GM18867 (cell line): ENCODE data around the gene PCDH9.
"Not testable (repeated sequence)": the region's sequence is repeated elsewhere in the genome, so short reads cannot be mapped to it uniquely, and the experiment has no call there.

Source experiments
- ATAC-seq: cut with Tn5 transposase; IDR thresholded peaks from one replicate; pipeline ENCODE4 v1.9.1; 2021; ENCODE audit warnings: mild to moderate bottlenecking, moderate library complexity; ENCODE audit not compliant: unreplicated experiment

PCDH9 gene

GRCh38 chr13:66322936-66323335 is 907.2 kb downstream of the PCDH9 start:
- ATAC-seq, result no peak

GRCh38 chr13:66322193-66322740 is 907.9 kb downstream of the PCDH9 start:
- ATAC-seq, result no peak

- no peak for ATAC-seq
These were observed 915.2 kb downstream of the PCDH9 start for GRCh38 chr13:66314911-66315310.

GRCh38 chr13:66313413-66313812 is 916.7 kb downstream of the PCDH9 start:
- ATAC-seq, result no peak

GRCh38 chr13:66312312-66313087 is 917.6 kb downstream of the PCDH9 start:
- no peak for ATAC-seq

- ATAC-seq, result no peak
These were observed 924.0 kb downstream of the PCDH9 start for GRCh38 chr13:66305961-66306617.

DNA sequence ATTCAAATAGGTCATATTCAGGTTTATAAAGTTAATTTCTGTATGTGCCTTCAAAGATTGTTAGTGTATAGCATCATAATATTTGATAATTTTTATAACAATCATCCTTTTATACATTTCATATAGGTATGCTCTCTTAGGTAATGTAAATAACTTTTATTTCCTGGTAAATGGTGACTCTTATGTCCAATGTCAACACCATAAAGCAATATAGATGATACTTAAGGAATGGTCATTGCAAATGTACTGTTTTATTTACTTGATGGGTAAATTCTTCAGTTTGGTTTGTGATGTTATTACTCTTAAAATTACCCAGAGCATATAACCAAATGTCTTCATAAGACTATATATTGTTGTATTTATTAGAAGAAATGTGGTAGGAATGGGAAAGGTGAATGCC is 928.7 kb downstream of the PCDH9 start:
- ATAC-seq, result no peak

GRCh38 chr13:66301006-66301405 is 929.1 kb downstream of the PCDH9 start:
- ATAC-seq, result no peak

DNA sequence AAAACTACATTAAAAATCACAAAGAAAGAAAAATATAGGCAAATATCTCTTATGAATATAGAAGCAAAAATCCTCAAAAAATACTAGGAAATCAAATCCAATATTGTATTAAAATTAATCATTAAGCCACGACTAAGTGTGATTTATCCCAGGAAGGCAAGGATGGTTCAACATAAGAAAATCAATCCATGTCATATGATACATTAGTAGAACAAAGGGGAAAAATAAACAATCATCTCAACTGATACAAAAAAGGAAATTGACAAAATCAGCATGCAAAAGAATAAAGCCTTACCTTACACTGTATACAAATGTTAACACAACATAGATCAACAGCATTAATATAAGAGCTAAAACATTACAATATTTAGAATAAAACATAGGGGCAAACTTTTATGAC is 933.3 kb downstream of the PCDH9 start:
- no peak for ATAC-seq

GRCh38 chr13:66296328-66296727 is 933.8 kb downstream of the PCDH9 start:
- no peak for ATAC-seq

DNA sequence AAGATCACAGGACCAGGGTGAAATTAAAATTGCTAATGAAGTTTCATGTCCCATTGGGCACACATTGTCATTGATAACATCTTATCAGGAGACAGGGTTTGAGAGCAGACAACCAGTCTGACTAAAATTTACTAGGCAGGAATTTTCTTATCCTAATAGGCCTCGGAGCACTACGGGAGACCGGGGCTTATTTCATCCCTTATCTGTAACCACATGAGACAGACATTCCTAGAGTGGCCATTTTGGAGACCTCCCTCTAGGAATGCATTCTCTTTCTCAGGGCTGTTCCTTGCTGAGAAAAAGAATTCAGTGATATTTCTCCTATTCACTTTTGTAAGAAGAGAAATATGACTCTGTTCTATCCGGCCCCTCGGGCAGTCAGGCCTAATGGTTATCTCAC is 943.3 kb downstream of the PCDH9 start:
- ATAC-seq, result not testable (repeated sequence)

- ATAC-seq, result no peak
These were observed 954.7 kb downstream of the PCDH9 start for GRCh38 chr13:66275416-66275815.

- no peak for ATAC-seq
These were observed 957.1 kb downstream of the PCDH9 start for GRCh38 chr13:66273011-66273410.

GRCh38 chr13:66266761-66267160 is 963.4 kb downstream of the PCDH9 start:
- ATAC-seq, result no peak

DNA sequence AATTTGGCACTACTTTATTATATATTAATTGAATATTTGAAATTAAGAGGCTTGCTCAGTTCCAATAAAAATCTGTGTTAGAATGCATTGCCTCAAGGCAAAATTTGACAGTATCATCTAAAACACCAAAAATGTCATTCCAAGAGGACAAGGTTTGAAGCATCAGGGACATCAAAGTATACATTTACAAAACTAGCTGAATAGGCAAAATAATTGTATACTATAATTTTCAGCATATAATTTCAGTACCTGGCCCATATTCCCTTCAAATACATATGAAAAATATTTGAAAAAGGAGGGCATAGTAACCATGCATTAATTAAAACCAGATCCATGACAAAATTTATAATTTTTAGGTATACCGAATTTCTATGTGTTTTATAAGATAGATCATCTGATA is 963.8 kb downstream of the PCDH9 start:
- no peak for ATAC-seq

DNA sequence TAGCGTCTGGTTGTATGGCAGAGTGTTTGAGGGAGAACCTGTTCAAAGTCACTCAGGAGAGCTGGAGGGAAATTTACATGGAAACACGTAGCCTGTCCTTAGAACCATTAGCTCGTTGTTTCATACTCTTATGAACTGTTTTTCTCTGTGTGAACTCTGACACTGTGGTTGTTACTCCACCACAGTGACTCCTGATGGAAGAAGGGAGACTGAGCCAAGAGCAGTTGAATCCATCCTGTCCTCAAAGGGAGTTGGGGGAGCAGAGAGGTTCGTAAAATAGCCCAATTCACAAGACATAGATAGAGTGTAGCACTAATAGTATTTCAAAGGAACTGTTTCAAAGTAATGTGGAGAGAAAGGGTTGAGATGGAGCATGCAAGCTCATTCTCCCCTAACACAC is 964.8 kb downstream of the PCDH9 start:
- no peak for ATAC-seq

DNA sequence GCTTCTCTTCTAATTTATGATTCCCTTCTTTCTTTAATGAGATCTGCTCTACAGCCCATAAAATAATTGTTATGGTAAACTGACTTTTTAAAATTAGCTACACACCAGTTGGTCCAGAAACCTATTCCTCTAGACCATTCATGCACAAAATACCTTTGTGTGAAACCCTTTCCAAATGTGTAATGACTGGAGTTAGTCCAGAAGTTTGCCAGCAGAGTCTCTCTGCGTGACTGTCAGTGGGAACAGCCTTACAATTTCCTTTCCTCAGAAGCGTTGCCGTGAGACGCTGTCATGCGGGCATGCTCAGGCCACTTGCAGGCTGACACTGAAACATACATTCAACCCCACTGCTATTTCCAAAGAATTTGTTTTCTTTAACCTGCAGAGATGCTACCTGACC is 965.2 kb downstream of the PCDH9 start:
- ATAC-seq, result no peak

DNA sequence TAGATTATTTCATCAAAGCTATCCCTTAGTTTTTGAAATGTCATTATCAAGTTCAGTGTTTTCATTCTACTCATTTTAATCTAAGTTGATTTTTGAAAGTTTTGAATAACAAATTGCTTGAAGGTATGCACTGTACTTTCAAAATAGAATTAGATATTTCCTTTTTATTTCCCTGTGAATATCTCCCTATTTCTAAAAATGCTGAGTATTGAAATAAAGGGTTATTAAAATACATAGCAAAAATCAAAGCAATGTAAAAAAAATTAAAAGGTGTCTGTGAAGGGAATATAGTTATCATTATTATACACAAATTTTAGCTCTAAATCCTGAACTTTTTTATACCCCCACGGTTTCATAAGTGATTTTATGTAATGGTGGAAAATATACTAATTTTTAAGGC is 967.8 kb downstream of the PCDH9 start:
- no peak for ATAC-seq

- ATAC-seq, result not testable (repeated sequence)
These were observed 970.7 kb downstream of the PCDH9 start for GRCh38 chr13:66259426-66259825.
